GM12891 (cell line): ENCODE data around the gene FASTKD2.

Experiments
- PAX5 ChIP-seq: IDR thresholded peaks from 2 replicates; pipeline ENCODE4 v1.6.1; 2011; ENCODE audit warnings: low read length, moderate library complexity, mild to moderate bottlenecking; ENCODE audit not compliant: insufficient read depth, severe bottlenecking
- POLR2A ChIP-seq: IDR thresholded peaks from 2 replicates; pipeline ENCODE4 v1.6.1; 2011; ENCODE audit warnings: low read depth, low read length, control low read depth
- POLR2AphosphoS5 ChIP-seq: IDR thresholded peaks from 2 replicates; pipeline ENCODE4 v1.6.1; 2011; ENCODE audit warnings: low read depth, low read length, control low read depth
- POU2F2 ChIP-seq: IDR thresholded peaks from 2 replicates; pipeline ENCODE4 v1.6.1; 2011; ENCODE audit warnings: low read depth, mild to moderate bottlenecking, control low read depth, low read length, moderate library complexity
- SPI1 ChIP-seq: IDR thresholded peaks from 2 replicates; pipeline ENCODE4 v1.6.1; 2011; ENCODE audit warnings: low read depth, low read length, control low read depth
- TAF1 ChIP-seq: IDR thresholded peaks from 2 replicates; pipeline ENCODE4 v1.6.1; 2011; ENCODE audit warnings: low read depth, low read length, control low read depth

GRCh38 chr2:206838690-206839089 lies 73.3 kb downstream of the FASTKD2 start:
- TF ChIP-seq POLR2AphosphoS5 = no peak
- no peak for TF ChIP-seq SPI1
- TF ChIP-seq POLR2A = no peak
- TF ChIP-seq TAF1 = no peak
- TF ChIP-seq PAX5 = no peak
- no peak for TF ChIP-seq POU2F2
